ENCODE results near the gene NID1. TPM values are rescaled to one million over a fixed set of nuclear protein-coding genes. Genes with fewer than 3 reads are reported as not detected.

The NID1 gene
- total and polyA plus RNA-seq, 2 experiments from 2014 or later = 77.7 to 82.0 TPM

DNA sequence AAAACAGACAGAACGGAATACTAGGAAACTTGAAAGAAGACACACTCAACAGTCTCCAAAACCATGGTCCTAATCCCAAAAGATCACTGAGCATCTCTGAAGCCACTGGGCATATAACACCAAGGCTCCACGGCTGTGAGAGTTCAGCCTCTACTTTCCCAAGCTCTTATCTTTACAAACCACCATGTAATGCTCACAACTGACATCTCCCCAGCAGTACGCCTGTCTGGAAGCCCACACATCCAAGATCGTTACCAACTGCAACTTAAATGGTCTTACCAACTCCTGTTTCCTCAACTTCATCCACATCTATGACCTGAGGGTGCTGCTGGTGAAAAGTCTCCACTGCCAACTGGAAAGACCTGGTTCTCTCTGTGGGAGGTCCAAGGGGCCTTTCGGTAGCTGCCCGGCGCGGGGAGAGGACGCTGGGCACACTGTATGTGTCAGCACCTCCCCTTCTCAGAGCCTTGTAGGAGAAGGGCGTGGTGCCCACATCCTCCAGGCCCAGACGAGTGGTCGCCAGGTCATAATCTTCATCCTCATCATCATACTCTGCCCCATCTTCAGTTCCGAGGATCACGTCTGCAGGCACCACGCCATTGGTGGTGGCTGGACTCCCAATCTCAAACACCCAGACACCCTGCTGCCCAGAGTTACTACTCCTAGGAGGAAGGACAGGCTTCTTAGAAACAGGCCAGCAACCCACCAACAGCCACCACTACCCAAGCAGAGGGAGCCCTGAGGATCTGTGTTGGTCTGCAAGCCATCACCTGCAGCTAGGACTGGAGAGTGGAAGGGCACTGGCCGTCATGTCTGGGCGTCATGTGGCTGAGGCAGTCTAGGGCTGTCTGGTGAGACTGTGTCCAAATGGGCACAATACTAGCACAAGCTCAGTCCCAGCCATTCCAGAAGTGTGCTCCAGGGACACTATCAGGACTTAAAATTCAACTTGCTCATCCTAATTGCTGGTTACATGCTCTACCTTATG is 23.0 kb downstream of the NID1 start:
- Histone ChIP-seq H3K9me2 (ENCODE audit: insufficient read depth) (no peaks in the 10 kb centered on the region; the same call in 1 of the 2 replicates), H3K36me3 (ENCODE audit: low read depth) (no peaks in the 10 kb centered on the region), H3K9ac (no peak overlapping the region), H3K27me3 (replicated peaks; ENCODE audit: insufficient read depth) (no peaks in the 10 kb centered on the region), H3K4me2 (ENCODE audit: unreplicated experiment) (no peak overlapping the region), H3K9me3 (ENCODE audit: low read depth) (no peaks in the 10 kb centered on the region), H3K27ac (no peak overlapping the region), H2AFZ (no peak overlapping the region), H3F3A (ENCODE audit: insufficient read depth) (no peaks in the 10 kb centered on the region), H4K20me1 (ENCODE audit: insufficient read depth) (no peaks in the 10 kb centered on the region), H3K79me2 (ENCODE audit: insufficient read depth) (no peaks in the 10 kb centered on the region), H3K4me1 (ENCODE audit: insufficient read depth) (no peaks in the 10 kb centered on the region), H3K4me3 (no peak overlapping the region)
- 94% methylated on average over 17 of the region's 17 CpGs for WGBS, 2 experiments (ENCODE audit: low coverage in 1 of 2, low lambda C conversion rate in 2 of 2, missing lambda C conversion rate in 2 of 2)
- DNase-seq = no peak
- in situ Hi-C loops (cut with MboI) = no loop called here
- TF ChIP-seq EZH2phosphoT487 (IDR thresholded peaks at IDR 0.05; ENCODE audit: insufficient read depth, low read depth) = no peak
- no peak for TF ChIP-seq EZH2 (IDR thresholded peaks at IDR 0.05; ENCODE audit: insufficient read depth, poor library complexity, severe bottlenecking)

DNA sequence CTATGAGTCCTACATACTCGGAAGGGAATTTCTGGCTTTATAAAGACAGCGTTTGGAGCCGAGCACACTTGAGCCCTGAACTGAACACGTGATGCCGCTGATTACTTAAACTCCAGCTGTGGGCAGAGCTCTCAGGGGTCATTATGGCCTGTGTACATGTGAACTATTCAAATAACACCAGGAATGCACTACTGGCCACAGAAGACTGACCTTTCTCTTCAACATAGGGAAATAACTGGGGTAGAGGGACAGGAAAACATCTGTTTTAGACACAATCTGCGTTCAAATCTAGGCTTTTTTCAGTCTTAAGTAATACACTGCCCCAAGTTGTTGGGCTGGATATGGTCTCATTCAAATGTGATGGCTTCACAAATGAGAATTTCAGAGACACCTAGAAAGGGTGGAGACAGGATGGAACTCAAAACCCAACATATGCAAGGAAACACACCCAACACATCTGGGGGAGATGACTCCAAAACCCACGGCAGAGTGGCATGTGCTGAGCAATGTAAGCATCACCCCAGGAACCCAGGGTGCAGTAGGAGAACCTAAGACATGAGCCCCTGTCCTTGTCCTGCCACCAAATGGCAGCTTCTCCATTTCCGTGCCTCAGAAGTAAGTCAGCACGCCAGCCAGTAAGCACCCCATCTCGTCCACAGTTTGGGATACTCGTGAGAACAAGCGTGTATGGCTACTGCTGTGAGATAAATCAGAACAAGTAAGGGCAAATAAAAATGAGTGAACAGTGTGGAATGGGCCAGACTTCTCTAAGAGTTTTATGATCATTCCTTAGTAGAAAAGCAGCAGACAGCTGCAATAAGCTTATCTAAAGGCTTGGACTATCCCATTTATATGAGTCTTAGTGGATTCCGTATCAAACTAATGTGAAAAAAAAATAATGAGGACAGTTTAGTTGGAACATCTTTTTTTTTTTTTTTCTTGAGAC is 24.9 kb downstream of the NID1 start:
- no peak for DNase-seq
- no peak for TF ChIP-seq EZH2phosphoT487 (IDR thresholded peaks at IDR 0.05; ENCODE audit: insufficient read depth, low read depth)
- TF ChIP-seq EZH2 (IDR thresholded peaks at IDR 0.05; ENCODE audit: insufficient read depth, poor library complexity, severe bottlenecking) = no peak
- Histone ChIP-seq H3K4me2 (ENCODE audit: unreplicated experiment) (no peak overlapping the region), H3F3A (ENCODE audit: insufficient read depth) (0 out of 2 replicates have a peak, but pooled peaks cover 4% of the 10 kb centered on the region), H3K27ac (no peak overlapping the region), H3K9me3 (ENCODE audit: low read depth) (no peaks in the 10 kb centered on the region), H2AFZ (no peak overlapping the region), H3K4me1 (ENCODE audit: insufficient read depth) (peaks cover 8% of the 10 kb centered on the region), H3K27me3 (replicated peaks; ENCODE audit: insufficient read depth) (no peaks in the 10 kb centered on the region), H3K4me3 (no peak overlapping the region), H3K9me2 (ENCODE audit: insufficient read depth) (no peaks in the 10 kb centered on the region; the same call in 1 of the 2 replicates), H4K20me1 (ENCODE audit: insufficient read depth) (no peaks in the 10 kb centered on the region), H3K79me2 (ENCODE audit: insufficient read depth) (no peaks in the 10 kb centered on the region), H3K36me3 (ENCODE audit: low read depth) (no peaks in the 10 kb centered on the region), H3K9ac (no peak overlapping the region)
- in situ Hi-C loops (cut with MboI) = no loop called here
- 87 to 89% methylated on average over 13 of the region's 13 CpGs for WGBS, 2 experiments (ENCODE audit: low coverage in 1 of 2, low lambda C conversion rate in 2 of 2, missing lambda C conversion rate in 2 of 2)

DNA sequence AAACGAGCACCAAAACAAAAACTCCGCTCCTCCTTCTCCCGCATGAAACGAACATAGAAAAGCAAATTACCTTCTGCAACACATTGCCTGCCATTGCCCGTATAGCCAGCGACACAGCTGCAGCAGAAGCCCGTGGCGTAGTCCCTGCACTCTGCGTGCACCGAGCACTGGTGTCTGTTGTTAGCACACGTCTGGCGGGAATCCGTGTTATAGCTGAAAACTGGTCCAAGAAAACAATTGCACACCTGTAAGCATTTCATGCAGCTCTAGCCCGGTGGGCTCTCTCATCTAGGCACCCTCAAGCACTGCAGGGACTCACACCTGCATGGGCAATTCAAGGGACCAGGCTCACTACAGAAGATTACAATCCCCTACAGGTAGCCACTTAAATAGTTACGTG is 26.9 kb downstream of the NID1 start:
- TF ChIP-seq EZH2phosphoT487 (IDR thresholded peaks at IDR 0.05; ENCODE audit: insufficient read depth, low read depth) (no peak), EZH2 (IDR thresholded peaks at IDR 0.05; ENCODE audit: insufficient read depth, poor library complexity, severe bottlenecking) (no peak)
- Histone ChIP-seq H3K27me3 (replicated peaks; ENCODE audit: insufficient read depth) (no peaks in the 10 kb centered on the region), H3K4me3 (no peak overlapping the region), H3K9me3 (ENCODE audit: low read depth) (no peaks in the 10 kb centered on the region), H3K27ac (no peak overlapping the region), H3K4me1 (ENCODE audit: insufficient read depth) (peaks cover 8% of the 10 kb centered on the region), H2AFZ (no peak overlapping the region), H3K36me3 (ENCODE audit: low read depth) (no peaks in the 10 kb centered on the region), H3F3A (ENCODE audit: insufficient read depth) (0 out of 2 replicates have a peak, but pooled peaks cover 4% of the 10 kb centered on the region), H4K20me1 (ENCODE audit: insufficient read depth) (no peaks in the 10 kb centered on the region), H3K9ac (no peak overlapping the region), H3K79me2 (ENCODE audit: insufficient read depth) (no peaks in the 10 kb centered on the region), H3K9me2 (ENCODE audit: insufficient read depth) (no peaks in the 10 kb centered on the region; the same call in 1 of the 2 replicates), H3K4me2 (ENCODE audit: unreplicated experiment) (no peak overlapping the region)
- in situ Hi-C loops (cut with MboI) = no loop called here
- WGBS, 2 experiments (ENCODE audit: low coverage in 1 of 2, low lambda C conversion rate in 2 of 2, missing lambda C conversion rate in 2 of 2) = 96 to 99% methylated on average over 15 of the region's 15 CpGs
- no peak for DNase-seq

DNA sequence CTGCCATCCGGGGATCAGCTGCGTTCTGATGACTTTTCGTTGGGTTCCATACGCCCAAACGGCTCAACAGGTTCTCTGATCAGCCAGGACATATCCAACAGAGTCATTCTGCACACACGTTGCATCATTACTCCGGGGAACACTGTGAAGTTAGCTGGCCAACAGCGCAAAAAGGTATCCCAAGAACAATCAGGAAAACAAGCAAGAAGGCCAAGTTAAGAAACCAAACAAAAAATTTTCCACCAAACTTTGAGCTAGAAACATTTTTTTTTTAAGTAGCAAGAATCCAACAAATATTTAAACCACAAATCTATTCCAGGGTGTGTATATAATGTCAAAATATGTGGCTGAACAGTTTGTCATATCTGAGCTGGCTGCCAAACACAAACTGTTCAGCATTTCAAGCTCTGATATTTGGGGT is 29.2 kb downstream of the NID1 start:
- TF ChIP-seq EZH2phosphoT487 (IDR thresholded peaks at IDR 0.05; ENCODE audit: insufficient read depth, low read depth) (no peak), EZH2 (IDR thresholded peaks at IDR 0.05; ENCODE audit: insufficient read depth, poor library complexity, severe bottlenecking) (no peak)
- WGBS, 2 experiments (ENCODE audit: low coverage in 1 of 2, low lambda C conversion rate in 2 of 2, missing lambda C conversion rate in 2 of 2) = 90 to 92% methylated on average over 8 of the region's 8 CpGs
- Histone ChIP-seq H3K9me3 (ENCODE audit: low read depth) (no peaks in the 10 kb centered on the region), H3K4me1 (ENCODE audit: insufficient read depth) (peaks cover 8% of the 10 kb centered on the region), H3F3A (ENCODE audit: insufficient read depth) (0 out of 2 replicates have a peak, but pooled peaks cover 4% of the 10 kb centered on the region), H3K9me2 (ENCODE audit: insufficient read depth) (no peaks in the 10 kb centered on the region), H3K4me2 (ENCODE audit: unreplicated experiment) (peak overlapping the region; percentile 19), H3K27ac (no peak overlapping the region), H3K79me2 (ENCODE audit: insufficient read depth) (no peaks in the 10 kb centered on the region), H2AFZ (peak overlapping the region; percentile 0; the same call in 1 of the 2 replicates), H3K36me3 (ENCODE audit: low read depth) (peaks cover 6% of the 10 kb centered on the region; the same call in 1 of the 2 replicates), H4K20me1 (ENCODE audit: insufficient read depth) (no peaks in the 10 kb centered on the region), H3K27me3 (replicated peaks; ENCODE audit: insufficient read depth) (no peaks in the 10 kb centered on the region), H3K4me3 (no peak overlapping the region), H3K9ac (no peak overlapping the region)
- peak; percentile 44 for DNase-seq
- in situ Hi-C loops (cut with MboI) = no loop called here
